GM23338 (cell line): Measurements from ENCODE around the gene ABCA12. TPM values are rescaled to one million over a fixed set of nuclear protein-coding genes. Genes with fewer than 3 reads are reported as not detected.

Experiments used
- ATAC-seq: fragments of 200-7000 bp; cut with Tn5 transposase; 3 replicates; pipeline ENCODE4 v1.9.1; 2020
- DNase-seq: peaks from one replicate; pipeline ENCODE4 v3.0.0-alpha.2; 2015; ENCODE audit warnings: low spot score
- H2AFZ ChIP-seq: fragments of 200-600 bp; sonication (generic); 2 replicates; pipeline ENCODE4 v1.8.0; 2016; ENCODE audit warnings: antibody characterized with exemption, mild to moderate bottlenecking, moderate library complexity
- H3F3A ChIP-seq: fragments of 200-600 bp; sonication (generic); replicated peaks from 2 replicates; pipeline ENCODE4 v1.8.0; 2017; ENCODE audit warnings: antibody characterized with exemption, mixed run types, low read depth
- H3K27ac ChIP-seq: fragments of 200-600 bp; sonication (generic); 2 replicates; pipeline ENCODE4 v1.6.1; 2016; ENCODE audit warnings: low read depth
- H3K27me3 ChIP-seq: fragments of 200-600 bp; sonication (generic); 2 replicates; pipeline ENCODE4 v1.8.0; 2016; ENCODE audit warnings: mild to moderate bottlenecking, mixed run types, moderate library complexity; ENCODE audit not compliant: insufficient read depth
- H3K36me3 ChIP-seq: fragments of 200-600 bp; sonication (generic); 2 replicates; pipeline ENCODE4 v1.8.0; 2016; ENCODE audit warnings: mild to moderate bottlenecking; ENCODE audit not compliant: insufficient read depth
- H3K4me1 ChIP-seq: fragments of 200-600 bp; sonication (generic); 2 replicates; pipeline ENCODE4 v1.8.0; 2016; ENCODE audit warnings: mild to moderate bottlenecking, moderate library complexity; ENCODE audit not compliant: insufficient read depth
- H3K4me2 ChIP-seq: fragments of 200-600 bp; sonication (generic); 2 replicates; pipeline ENCODE4 v1.7.1; 2017; ENCODE audit warnings: mixed run types
- H3K4me3 ChIP-seq: fragments of 200-600 bp; sonication (generic); 2 replicates; pipeline ENCODE4 v1.6.1; 2016; ENCODE audit warnings: mixed run types
- H3K79me2 ChIP-seq: fragments of 200-600 bp; sonication (generic); replicated peaks from 2 replicates; pipeline ENCODE4 v1.8.0; 2017; ENCODE audit warnings: mild to moderate bottlenecking; ENCODE audit not compliant: insufficient read depth
- H3K9me2 ChIP-seq: fragments of 200-600 bp; sonication (generic); 2 replicates; pipeline ENCODE4 v1.8.0; 2017; ENCODE audit not compliant: insufficient read depth
- H4K20me1 ChIP-seq: fragments of 200-600 bp; sonication (generic); replicated peaks from 2 replicates; pipeline ENCODE4 v1.8.0; 2017; ENCODE audit warnings: mild to moderate bottlenecking; ENCODE audit not compliant: insufficient read depth
- H3K27ac Mint-ChIP-seq: 2 replicates; pipeline ENCODE4 v1.8.0; 2020; ENCODE audit warnings: inconsistent platforms, mild to moderate bottlenecking, moderate library complexity, mixed read lengths
- H3K27me3 Mint-ChIP-seq: 3 replicates; pipeline ENCODE4 v1.8.0; 2022; ENCODE audit warnings: low read depth, mild to moderate bottlenecking, moderate library complexity, mixed read lengths, inconsistent platforms; ENCODE audit not compliant: insufficient read depth, poor library complexity
- H3K36me3 Mint-ChIP-seq: 3 replicates; pipeline ENCODE4 v1.8.0; 2021; ENCODE audit warnings: low read depth, mild to moderate bottlenecking, inconsistent platforms, moderate library complexity, mixed read lengths
- H3K4me1 Mint-ChIP-seq: 3 replicates; pipeline ENCODE4 v1.8.0; 2020; ENCODE audit warnings: mild to moderate bottlenecking, inconsistent platforms, mixed read lengths
- H3K4me3 Mint-ChIP-seq: 3 replicates; pipeline ENCODE4 v1.8.0; 2021; ENCODE audit warnings: moderate library complexity, mild to moderate bottlenecking, inconsistent platforms, mixed read lengths
- H3K9me3 Mint-ChIP-seq: 3 replicates; pipeline ENCODE4 v1.8.0; 2020; ENCODE audit warnings: moderate library complexity, mild to moderate bottlenecking, inconsistent platforms, mixed read lengths
- CREB1 ChIP-seq: fragments of 250-450 bp; sonication (Bioruptor Pico); IDR thresholded peaks from 2 replicates; pipeline ENCODE4 v1.5.0; 2020; ENCODE audit warnings: low read depth, mild to moderate bottlenecking, moderate library complexity
- EZH2 ChIP-seq: fragments of 200-600 bp; sonication (generic); IDR thresholded peaks from one replicate; pipeline ENCODE4 v1.8.0; 2017; ENCODE audit warnings: antibody characterized with exemption, mild to moderate bottlenecking, low read depth; ENCODE audit not compliant: unreplicated experiment
- EZH2phosphoT487 ChIP-seq: fragments of 200-600 bp; sonication (generic); IDR thresholded peaks from one replicate; pipeline ENCODE4 v1.8.1; 2018; ENCODE audit warnings: antibody characterized with exemption; ENCODE audit not compliant: unreplicated experiment
- NANOG ChIP-seq: IDR thresholded peaks from 2 replicates; pipeline ENCODE4 v1.6.1; 2016; ENCODE audit warnings: antibody characterized with exemption, borderline replicate concordance
- POLR2AphosphoS5 ChIP-seq: IDR thresholded peaks from 2 replicates; pipeline ENCODE4 v1.6.1; 2016; ENCODE audit warnings: antibody characterized with exemption, low read depth
- STAT1 ChIP-seq: IDR thresholded peaks from one replicate; pipeline ENCODE4 v1.6.1; 2016; ENCODE audit warnings: antibody characterized with exemption; ENCODE audit not compliant: unreplicated experiment
- ZNF114 ChIP-seq: fragments of 250-450 bp; sonication (Bioruptor Pico); IDR thresholded peaks from 2 replicates; pipeline ENCODE4 v1.5.0; 2020; ENCODE audit warnings: mild to moderate bottlenecking, moderate library complexity
- polyA plus RNA-seq: library from polyadenylated mRNA; unstranded; fragments of >200 nt; fragmentation: Nextera tagmentation; extraction: Ambion mirVana; gene quantifications from 2 replicates; pipeline ENCODE4 v1.2.1, GENCODE V29; 2016
- total RNA-seq: library from RNA; depleted of rRNA; stranded (reverse); fragments of >200 nt; shearing (Covaris generic); gene quantifications from 2 replicates; pipeline ENCODE4 v1.2.3, GENCODE V29; 2014
- TF ChIP-seq, protein P1 (sequence below): IDR thresholded peaks from one replicate; pipeline ENCODE4 v1.6.1; 2018; ENCODE audit warnings: antibody characterized with exemption; ENCODE audit not compliant: unreplicated experiment

Gene ABCA12
- total and polyA plus RNA-seq, 2 experiments from 2014 or later, result 0.05 to 0.10 TPM

DNA sequence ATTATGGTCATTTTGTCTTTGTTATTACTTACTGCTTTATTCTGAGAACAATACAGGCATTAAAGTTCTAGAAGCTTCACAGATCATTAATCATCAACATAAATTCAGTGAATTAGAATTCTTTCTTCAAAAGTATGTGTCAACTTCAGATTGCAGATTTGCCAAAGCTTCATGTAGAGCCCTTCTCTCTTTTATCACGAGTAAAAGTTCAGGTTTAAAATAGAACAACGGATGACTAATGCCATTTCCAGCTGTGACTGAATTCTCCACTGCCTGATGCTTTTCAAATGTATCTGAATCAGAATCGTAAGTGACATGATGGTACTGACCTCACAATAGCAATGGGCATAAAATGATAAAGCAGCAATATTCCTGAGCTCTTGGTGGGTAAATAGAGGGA, 116.0 kb downstream of the ABCA12 start:
- TF ChIP-seq CREB1 (CRISPR knock-in tag) (no peak), POLR2AphosphoS5 (no peak)
- H3K4me1 ChIP-seq, result peaks cover 9% of the 10 kb centered on the region
- H3F3A ChIP-seq, result no peaks in the 10 kb centered on the region
- Mint-ChIP-seq H3K4me1 (peaks cover 19% of the 10 kb centered on the region), H3K9me3 (no peaks in the 10 kb centered on the region), H3K36me3 (no peaks in the 10 kb centered on the region), H3K27me3 (peaks cover 2% of the 10 kb centered on the region), H3K27ac (no peak overlapping the region), H3K4me3 (no peak overlapping the region)
- no peaks in the 10 kb centered on the region for H3K36me3 ChIP-seq
- H3K27ac ChIP-seq, result no peak overlapping the region
- H3K4me3 ChIP-seq, result no peak overlapping the region
- H3K9me2 ChIP-seq, result no peaks in the 10 kb centered on the region
- peak; percentile 9 for DNase-seq
- no peak for ATAC-seq
- H2AFZ ChIP-seq, result no peak overlapping the region
- H3K4me2 ChIP-seq, result no peak overlapping the region
- H4K20me1 ChIP-seq, result no peaks in the 10 kb centered on the region
- H3K79me2 ChIP-seq, result no peaks in the 10 kb centered on the region
- H3K27me3 ChIP-seq, result no peaks in the 10 kb centered on the region

DNA sequence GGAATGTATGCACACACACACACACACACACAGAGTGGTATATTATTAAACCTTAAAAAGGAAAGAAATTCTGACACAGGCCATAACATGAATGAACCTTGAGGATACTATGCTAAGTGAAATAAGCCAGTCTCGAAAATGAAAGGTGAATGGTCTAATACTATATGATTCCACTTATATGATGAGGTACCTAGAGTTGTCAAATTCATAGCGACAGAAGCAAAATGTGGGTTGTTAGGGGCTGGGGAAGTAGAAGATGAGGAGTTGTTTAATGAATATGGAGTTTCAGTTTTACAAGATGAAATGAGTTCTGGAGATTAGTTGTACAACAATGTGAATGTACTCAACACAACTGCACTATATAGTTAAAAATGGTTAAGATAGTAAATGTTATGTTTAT, 118.1 kb downstream of the ABCA12 start:
- H3K9me2 ChIP-seq, result no peaks in the 10 kb centered on the region
- H3K36me3 Mint-ChIP-seq, result no peaks in the 10 kb centered on the region
- ATAC-seq, result no peak
- H3K27ac Mint-ChIP-seq, result no peak overlapping the region
- peaks cover 2% of the 10 kb centered on the region for H3K27me3 Mint-ChIP-seq
- no peak for DNase-seq
- no peak overlapping the region for H3K27ac ChIP-seq
- no peak overlapping the region for H3K4me2 ChIP-seq
- TF ChIP-seq STAT1 (no peak), NANOG (no peak), ZNF114 (no peak), EZH2 (no peak), EZH2phosphoT487 (no peak)
- TF ChIP-seq, protein P1, sequence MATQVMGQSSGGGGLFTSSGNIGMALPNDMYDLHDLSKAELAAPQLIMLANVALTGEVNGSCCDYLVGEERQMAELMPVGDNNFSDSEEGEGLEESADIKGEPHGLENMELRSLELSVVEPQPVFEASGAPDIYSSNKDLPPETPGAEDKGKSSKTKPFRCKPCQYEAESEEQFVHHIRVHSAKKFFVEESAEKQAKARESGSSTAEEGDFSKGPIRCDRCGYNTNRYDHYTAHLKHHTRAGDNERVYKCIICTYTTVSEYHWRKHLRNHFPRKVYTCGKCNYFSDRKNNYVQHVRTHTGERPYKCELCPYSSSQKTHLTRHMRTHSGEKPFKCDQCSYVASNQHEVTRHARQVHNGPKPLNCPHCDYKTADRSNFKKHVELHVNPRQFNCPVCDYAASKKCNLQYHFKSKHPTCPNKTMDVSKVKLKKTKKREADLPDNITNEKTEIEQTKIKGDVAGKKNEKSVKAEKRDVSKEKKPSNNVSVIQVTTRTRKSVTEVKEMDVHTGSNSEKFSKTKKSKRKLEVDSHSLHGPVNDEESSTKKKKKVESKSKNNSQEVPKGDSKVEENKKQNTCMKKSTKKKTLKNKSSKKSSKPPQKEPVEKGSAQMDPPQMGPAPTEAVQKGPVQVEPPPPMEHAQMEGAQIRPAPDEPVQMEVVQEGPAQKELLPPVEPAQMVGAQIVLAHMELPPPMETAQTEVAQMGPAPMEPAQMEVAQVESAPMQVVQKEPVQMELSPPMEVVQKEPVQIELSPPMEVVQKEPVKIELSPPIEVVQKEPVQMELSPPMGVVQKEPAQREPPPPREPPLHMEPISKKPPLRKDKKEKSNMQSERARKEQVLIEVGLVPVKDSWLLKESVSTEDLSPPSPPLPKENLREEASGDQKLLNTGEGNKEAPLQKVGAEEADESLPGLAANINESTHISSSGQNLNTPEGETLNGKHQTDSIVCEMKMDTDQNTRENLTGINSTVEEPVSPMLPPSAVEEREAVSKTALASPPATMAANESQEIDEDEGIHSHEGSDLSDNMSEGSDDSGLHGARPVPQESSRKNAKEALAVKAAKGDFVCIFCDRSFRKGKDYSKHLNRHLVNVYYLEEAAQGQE, result no peak
- peaks cover 19% of the 10 kb centered on the region for H3K4me1 Mint-ChIP-seq
- H3K79me2 ChIP-seq, result no peaks in the 10 kb centered on the region
- H3K4me3 ChIP-seq, result no peak overlapping the region
- H3K4me1 ChIP-seq, result peaks cover 9% of the 10 kb centered on the region
- no peaks in the 10 kb centered on the region for H3K9me3 Mint-ChIP-seq
- H3K36me3 ChIP-seq, result no peaks in the 10 kb centered on the region
- H3F3A ChIP-seq, result no peaks in the 10 kb centered on the region
- H4K20me1 ChIP-seq, result no peaks in the 10 kb centered on the region
- H3K4me3 Mint-ChIP-seq, result no peak overlapping the region
- H2AFZ ChIP-seq, result no peak overlapping the region
- no peaks in the 10 kb centered on the region for H3K27me3 ChIP-seq
